Measurements from ENCODE around the gene GRID2.
A peak's percentile ranks its signal among the peaks of the same experiment; 100 is the strongest.
"Not testable (repeated sequence)": the region's sequence is repeated elsewhere in the genome, so short reads cannot be mapped to it uniquely, and the experiment has no call there.

GRID2 gene

DNA sequence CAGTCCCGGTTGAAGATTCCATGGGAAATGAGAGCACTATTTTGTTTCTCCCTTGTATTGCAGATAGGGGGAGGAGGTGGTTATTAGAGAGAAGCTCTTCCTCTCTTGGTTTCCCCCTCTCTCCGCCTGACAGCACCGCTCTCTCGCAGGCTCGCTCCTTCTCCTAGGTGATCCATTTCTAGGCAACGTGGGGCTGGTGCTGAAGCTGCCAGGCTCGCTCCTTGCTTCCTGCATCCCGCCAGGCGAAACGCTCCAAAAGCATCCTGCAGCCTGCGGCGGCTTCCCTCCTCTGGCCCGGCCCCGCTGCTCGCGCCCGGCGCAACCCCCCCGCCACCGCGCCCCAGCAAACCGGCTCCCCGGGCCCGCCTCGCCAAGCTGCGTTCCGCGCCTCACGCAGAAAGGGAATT is at the start of gene GRID2:
TSS of gene GRID2 (plus strand) at position 346 of the 407 bp plus-strand sequence.
- DNase-seq, result no peak

DNA sequence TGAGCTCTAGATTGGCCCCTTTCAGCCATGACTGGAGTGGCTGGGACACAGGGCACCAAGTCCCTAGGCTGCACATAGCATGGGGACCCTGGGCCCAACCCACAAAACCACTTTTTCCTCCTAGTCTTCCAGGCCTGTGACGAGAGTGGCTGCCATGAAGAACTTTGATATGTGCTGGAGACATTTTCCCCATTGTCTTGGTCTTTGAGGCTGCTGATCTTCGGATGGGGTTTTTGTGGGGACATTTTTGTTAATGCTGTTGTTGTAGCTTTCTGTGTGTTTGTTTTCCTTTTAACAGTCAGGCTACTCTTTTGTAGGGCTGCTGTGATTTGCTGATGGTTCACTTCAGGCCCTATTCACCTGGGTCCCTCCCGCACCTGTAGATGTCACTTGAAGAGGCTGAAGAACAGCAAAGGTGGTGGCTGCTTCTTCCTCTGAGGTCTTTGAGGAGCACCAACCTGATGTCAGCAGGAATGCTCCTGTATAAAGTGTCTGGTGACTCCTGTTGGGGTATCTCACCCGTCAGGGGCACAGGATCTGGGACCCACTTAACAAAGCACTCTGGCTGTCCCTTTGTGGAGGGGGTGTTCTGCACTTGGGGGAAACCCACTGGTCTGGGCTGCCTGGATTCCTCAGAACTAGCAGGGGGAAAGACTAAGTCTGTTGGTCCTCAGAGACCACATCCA is 49.6 kb upstream of the GRID2 start:
- no peak for DNase-seq

DNA sequence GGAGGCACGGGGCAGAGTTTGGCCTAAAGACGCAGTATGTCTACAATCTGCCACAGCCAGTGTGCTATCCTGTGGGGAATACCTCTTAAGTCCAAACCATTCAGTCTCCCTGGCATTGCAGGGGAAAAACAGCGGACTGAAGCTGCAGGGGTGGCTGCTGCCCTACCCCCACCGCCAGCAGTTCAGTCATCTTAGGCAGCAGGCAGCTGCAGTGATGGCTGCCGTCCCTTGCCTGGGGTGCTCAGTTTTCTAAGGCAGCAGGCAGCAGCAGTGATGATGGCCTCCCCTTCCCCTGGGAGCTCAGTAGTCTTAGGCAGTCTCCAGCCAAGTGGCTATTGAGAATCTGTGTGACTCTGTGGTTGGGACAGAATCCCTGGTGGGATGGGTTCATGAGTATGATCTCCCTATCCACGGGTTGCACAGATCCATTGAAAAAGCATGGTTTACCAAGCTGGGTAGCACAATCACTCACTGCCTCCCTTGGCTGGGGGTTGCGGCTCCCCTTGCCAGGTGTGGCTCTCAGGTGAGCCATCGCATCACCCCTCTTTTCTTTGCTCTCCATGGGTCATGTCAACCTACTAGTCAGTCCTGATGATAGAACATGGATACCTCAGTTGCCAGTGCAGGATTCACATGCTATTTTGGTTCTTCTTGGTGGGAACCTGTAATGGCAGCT is 48.9 kb upstream of the GRID2 start:
- DNase-seq, result no peak

DNA sequence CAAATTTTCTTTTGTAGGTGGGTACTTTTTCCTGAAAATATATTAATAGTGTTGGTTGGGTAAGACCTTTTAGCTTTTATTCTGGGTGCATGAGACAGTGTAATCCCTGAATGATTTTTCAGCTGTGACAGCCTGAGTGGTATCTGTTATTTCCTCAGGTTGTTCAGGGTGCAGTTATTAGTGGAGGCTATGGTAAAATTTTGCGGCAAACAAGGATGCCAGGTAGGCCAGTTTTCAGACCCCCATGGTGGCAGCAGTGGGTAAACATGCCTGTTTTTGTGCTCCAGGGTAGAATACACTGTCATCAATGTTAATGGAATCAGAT is 47.9 kb upstream of the GRID2 start:
- DNase-seq, result no peak

DNA sequence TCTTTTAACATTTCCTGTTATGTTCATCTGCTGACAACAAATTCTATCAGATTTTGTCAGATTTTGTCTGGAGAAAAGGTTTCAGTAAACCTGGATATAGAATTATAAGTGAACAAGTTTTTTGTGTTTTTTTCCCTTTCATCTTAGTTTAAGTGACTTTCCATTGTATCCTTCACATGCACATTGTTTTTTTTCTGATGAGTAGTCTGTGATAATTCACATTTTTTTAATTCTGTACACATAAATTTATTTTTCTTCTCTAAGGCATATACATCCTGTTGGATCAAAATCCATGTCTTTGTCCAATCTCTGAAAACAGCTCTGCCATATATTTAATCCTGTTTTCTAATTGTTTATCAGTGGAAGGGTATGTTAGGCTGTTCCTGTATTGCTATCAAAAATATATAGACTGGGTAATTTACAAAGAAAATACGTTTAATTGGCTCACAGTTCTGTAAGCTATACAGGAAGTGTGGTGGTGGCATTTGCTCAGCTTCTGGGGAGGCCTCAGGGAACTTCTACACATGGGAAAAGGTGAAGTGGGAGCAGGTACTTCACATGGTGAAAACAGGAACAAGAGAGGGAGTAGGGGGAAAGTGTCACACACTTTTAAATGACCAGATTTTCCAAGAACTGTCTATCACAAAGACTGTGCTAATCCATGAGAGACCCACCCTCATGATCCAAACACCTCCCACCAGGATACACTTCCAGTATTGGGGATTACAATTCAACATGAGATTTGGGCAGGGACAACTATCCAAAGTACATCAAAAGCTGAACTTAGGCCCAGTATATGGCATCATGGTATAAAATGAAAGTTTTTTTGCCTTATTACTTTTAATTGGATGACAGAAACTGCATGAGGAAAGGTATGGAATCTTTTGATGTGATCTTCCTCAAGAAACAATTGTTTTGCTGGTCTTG is 45.6 kb upstream of the GRID2 start:
- no peak for DNase-seq

DNA sequence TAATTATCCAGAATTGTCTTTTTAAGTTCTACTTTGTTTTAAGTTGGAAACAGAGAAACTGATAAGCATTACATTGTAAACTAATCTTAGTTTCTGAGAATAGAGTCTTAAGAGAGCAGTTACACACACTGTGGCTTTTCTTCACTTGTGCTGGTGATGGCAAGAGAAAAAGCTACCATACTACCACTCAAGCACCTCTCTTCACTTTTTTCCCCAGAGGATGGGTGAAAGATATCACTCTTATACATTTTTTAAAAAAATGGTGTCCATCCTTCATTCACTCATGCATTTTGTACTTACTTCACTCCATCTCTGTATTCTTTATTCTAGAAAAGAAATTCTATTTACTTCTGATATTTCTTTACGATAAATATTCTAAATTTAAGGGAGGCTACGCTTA is 42.5 kb upstream of the GRID2 start:
- DNase-seq, result no peak

DNA sequence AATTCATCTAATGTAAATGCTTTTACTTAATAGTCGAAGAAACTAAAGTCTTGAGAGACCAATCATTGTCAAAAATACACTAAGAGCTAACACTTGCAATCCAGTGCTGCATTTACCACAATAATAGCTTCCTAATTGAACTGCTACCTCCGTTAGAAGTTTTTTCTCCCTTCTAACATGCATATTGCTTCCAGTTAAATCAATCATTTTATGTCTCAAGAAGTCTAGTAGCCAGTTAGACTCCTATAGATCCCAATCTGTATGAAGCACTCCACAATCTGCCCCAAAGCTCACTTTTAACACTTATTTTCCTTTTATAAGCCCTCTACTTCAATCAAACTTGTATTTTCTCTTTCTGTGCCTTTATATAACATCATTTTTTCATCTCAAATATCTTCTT is 41.4 kb upstream of the GRID2 start:
- no peak for DNase-seq

DNA sequence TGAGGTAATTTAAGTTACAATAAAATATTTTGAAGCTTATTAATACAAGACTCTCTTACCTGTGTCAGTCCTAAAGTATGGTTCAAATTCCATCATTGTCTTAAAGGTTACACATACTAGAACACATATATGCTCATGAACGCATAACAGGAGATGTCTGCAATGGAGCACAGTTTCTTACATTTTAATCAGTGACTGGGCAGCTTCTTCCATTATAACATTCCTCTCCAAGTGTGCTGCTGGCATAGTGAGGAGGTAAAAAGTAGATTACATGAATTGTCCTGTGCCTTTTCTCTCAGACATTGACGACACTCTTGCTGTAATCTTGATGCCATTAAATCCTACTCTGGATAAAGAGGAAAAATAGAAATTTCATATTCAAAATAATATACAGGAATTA is 40.8 kb upstream of the GRID2 start:
- no peak for DNase-seq

DNA sequence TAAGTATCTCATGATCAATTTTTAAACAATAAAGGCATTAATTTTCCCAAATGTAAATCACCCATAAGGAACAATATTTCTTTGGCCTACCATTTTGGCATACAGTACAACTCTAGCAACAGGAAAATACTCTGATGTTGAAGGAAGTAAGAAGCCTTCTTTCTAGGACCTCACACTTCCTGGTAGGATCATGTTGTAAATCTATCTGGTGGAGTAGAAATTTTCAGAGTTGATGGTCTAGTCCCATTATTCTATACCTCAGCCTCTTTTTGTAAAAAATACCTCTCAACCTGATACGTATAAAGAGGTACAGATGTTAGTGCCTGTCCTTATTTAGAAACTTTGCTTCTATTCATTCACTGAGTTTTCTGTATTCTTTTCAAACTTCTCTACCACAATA is 40.2 kb upstream of the GRID2 start:
- no peak for DNase-seq

DNA sequence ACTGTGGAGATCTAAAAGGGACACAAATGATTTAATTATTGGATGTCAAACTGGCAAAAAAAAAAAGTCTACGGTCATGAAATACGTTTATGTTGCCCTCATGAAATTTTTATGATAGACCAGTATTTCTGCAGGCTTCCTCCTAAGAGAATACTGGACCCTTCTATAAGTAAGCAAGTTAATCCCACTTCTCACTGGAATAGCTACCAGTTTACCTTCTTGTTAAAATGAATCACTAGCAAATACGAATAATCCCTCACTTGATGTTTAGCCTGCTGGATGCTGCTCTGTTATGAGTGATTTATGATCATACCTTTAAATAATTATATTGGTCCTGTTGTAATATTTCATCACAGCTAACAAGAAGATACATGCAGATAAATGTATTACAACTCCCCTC is 39.6 kb upstream of the GRID2 start:
- DNase-seq, result no peak

DNA sequence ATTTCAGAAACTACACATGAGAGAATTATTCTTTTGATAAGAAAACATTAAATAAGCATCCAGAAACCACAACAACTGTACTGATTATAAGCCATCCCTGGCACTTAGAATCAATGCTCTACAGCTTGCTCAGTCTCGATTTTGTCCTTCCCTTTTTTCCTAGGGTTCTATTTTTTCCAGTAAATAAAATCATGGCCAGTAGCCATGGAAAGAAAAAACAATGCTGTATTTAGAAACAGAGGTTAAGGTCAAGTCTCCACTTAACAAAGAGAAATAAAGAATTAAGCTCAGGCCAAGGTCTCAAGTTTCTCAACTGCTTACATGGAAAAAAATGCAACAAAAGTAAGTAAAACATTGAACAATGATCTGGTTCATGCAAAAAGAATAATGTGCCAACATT is 38.7 kb upstream of the GRID2 start:
- DNase-seq, result no peak

DNA sequence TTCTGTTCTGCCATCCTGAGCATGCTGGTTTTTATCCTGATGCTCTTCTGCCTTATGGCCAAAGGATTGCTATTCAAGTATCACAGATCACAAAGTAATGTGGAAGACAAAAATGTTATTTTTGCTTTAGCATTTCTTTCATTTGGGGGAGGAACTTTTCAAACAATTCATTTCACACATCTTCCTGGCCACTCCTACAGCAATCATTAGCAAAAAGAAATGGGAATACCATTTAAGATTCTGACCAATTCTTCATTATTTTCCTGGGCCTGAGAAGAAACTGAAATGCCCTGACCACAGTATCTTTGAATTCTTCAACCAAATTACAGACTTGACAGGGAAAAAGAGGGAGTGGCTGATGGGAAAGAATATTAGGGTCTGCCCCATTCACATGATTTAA is 38.0 kb upstream of the GRID2 start:
- DNase-seq, result no peak

DNA sequence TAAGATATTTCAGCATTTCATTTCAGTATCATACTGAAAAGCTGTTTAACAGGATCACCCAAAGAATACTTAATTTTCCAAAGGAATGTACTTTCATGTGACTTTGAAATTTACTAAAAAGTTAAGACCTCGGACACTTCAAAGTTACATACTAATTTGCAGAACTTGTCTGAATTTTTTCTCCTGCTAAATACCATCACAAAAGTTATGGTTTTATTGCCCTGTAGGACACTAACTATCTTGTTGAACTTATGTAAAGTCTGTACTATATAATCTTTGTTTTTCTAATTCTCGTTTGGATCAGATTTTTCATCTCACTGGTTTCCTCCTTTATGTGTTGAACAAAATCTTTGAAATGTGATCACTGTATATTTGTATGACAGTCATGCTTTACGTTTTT is 37.2 kb upstream of the GRID2 start:
- no peak for DNase-seq

DNA sequence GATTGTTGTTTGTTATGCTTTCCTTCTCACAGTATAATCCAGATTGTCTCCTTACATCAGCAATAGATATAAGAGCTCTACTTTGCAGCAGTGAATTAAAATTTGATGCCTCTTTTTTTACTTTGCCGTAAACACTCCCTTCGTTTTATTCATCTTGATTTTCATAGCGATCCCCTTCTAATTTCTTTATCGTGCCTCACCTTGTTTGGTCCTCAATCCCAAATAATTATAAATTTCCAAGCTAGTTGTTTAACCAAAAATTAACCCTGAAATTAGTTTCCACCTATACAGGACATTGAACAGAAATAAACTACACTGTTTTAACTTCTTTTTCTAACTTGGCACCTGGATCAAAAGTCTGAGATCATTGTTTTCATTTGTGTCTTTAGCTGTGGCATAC is 35.1 kb upstream of the GRID2 start:
- no peak for DNase-seq

DNA sequence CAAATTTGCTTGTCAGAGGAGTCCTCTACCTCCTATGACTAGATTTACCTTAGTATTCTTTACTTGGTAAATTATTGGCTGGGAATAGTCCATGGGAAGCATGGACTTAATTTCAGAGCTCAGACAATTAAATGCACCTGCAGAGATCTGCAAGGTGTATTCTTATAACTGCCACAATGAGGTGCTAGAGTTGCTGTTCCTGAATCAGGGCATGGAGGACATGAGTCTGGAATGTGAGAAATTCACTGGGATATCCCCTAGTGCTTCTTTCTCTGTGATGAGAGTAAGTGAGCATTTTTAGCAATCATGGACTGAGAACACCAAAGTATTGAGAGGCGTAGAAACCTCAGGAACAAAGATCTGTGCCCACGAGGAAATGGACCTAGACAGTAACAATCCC is 32.9 kb upstream of the GRID2 start:
- no peak for DNase-seq

DNA sequence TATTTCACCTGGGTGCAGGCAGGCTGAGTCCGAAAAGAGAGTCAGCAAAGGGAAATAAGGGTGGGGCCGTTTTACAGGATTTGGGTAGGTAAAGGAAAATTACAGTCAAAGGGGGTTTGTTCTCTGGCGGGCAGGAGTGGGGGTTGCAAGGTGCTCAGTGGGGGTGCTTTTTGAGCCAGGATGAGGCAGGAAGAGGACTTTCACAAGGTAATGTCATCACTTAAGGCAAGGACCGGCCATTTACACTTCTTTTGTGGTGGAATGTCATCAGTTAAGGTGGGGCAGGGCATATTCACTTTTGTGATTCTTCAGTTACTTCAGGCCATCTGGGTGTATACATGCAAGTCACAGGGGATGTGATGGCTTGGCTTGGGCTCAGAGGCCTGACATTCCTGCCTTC is 32.2 kb upstream of the GRID2 start:
- DNase-seq, result not testable (repeated sequence)

DNA sequence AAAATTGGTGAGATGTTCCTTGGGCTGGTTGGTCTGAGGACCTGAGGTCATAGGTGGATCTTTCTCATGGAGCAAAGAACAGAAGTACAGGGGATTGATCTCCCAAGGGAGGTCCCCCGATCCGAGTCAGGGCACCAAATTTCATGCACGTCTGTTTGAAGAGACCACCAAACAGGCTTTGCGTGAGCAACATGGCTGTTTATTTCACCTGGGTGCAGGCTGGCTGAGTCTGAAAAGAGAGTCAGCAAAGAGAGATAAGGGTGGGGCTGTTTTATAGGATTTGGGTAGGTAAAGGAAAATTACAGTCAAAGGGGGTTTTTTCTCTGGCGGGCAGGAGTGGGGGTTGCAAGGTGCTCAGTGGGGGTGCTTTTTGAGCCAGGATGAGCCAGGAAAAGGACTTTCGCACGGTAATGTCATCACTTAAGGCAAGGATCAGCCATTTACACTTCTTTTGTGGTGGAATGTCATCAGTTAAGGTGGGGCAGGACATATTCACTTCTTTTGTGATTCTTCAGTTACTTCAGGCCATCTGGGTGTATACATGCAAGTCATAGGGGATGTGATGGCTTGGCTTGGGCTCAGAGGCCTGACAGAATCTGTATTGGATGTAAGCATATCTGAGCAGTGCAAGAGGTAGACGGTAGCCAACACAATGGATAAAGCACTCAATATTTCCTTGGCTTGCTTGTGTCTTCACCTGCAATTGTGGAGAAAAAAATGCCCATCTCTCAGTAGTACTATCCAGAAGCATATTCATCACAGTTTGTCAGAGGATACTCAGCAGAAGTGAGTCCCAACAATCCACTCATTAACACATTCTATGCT is 26.5 kb upstream of the GRID2 start:
- DNase-seq, result not testable (repeated sequence)

DNA sequence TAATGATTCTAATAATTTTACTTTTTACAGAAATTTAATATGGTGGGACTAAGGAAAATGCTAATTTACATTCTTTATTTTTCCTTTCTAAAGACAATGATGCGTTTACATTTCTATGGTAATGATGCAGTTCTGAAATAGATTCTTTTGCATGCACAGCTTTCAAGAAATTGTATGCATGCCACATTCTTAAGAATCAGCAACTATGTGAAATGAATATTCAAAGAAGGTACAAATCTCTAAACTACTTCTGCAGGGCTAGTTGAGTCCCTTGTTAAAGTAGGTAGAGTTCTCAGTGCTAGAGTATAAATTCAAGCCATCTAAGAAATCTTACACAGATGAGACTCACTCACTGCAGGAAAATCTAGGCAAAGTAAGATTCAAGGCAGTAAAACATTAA is 24.5 kb upstream of the GRID2 start:
- no peak for DNase-seq

DNA sequence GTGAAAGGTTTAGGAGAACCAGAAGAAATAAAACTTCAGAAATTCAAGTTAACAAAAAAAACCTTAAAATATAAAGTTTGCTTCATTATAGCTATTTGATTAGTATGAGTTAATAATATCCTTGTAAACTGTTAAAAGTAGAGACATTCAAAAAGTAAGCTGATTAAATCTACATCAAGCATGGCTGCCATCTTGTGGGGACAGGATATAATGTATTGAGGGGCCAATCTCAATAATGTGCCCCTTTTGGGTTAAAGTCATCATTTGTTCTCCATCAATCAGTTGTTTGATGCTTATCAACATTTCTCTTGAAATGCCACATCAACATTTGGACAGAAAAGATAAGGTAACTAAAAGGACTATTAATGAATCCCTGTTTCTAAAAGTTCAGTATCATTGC is 4.6 kb upstream of the GRID2 start:
- DNase-seq, result no peak

DNA sequence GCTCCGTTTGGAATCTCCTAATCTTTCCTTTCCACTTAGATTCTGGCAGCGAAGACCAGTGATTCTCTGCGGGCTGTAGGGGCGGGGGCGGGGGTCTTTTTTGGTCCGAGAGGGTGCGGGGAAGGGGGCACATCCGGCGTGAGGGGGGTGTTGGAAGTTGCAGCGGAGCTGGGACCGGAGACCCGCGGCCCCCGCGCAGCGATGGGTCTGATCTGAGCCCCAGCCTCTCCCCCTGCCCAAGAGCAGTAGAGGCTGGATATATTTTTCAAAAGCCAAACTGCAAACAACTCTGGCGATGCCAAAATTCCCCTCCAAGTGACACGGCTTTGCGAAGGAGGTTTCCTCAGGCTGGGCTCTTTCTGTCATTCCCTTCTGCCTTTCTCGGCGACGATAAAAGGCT is 355 bp downstream of the GRID2 start:
- DNase-seq, result no peak

DNA sequence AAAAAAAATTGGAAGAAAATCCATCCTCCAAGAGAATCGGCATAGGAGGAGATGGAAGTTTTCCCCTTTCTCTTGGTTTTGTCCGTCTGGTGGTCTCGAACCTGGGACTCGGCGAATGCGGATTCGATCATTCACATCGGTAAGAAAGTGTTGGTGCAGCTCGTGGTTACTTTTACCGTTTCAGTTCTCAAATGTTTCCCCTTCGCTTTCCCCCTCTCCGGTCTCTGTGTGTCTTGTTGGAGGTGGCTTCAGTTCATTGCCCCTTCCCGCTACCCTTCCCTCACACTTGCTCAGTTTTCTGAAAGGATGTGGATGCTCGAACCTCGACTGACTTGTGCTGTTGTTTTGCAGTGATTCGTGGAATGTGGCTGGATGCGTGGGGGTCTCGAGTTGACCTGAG is 840 bp downstream of the GRID2 start:
- DNase-seq, result no peak

DNA sequence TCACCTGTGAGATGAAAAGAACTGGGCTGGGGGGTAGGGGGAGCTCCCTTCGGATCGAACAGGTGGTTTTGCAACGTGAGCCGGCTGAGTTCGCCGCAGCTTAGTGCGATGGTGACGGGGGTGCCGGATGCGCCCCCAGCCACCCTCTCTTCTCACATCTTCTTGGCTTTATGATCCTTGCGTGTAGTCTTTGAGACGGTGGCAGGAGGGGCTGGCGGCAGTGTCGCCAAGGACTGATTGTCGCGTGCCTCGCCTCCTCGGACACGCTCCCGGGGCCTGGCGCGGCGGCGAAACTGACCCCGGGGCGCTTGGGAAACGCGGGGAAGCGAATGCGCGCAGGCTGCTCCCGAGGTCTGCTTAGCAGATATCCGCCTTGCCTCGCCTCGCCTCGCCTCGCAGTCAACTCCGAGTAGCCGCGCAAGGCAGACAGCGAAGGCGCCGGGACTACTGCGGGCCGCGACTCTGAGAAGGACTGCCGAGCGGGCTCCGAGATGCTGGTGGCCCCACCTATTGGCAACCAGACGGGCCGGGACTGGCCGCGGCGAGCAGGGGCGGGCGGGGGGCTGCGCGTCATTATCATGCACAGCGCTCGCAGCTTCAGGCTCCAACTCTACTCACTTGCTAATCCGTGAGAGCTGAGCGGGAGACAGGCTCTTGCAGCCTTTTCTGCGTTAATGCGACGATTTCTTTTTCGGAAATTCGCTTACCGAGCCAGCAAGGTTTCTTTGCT is 1.5 kb downstream of the GRID2 start:
- peak; percentile 0 for DNase-seq

Measured in NCI-H2107 (cell line).